ENCODE data around the gene ADAMTS4. TPM values are rescaled to one million over a fixed set of nuclear protein-coding genes. Genes with fewer than 3 reads are reported as not detected.

Gene ADAMTS4
- total and polyA plus RNA-seq, 9 of the 15 experiments (the other 6 are each of a cell fraction or from before 2014, with no cell fraction given) = 0.07 to 3.7 (median 0.41) TPM

DNA sequence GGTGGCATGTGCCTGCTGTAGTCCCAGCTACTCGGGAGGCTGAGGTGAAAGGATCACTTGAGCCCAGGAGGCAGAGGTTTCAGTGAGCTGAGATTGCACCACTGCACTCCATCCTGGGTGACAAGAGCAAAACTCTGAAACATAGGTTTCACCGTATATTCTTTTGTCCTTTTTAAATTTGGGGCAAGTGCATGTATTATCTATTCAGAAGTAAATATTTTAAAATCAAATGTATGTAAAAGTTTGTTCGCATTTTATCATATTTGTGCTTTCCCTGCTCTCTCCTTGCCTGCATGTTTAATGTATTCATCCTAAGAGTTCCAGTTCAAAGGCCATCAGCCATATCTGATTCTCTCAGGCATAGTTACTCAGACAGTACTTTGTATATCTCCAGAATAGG is 53.0 kb downstream of the ADAMTS4 start:
- Histone ChIP-seq H2AFZ (ENCODE audit: low read depth, low read length) (no peak overlapping the region), H3K27me3 (ENCODE audit: control insufficient read depth in 2 of 2, insufficient read depth in 2 of 2, low read length in 2 of 2) (no peaks in the 10 kb centered on the region), H3K4me2 (ENCODE audit: insufficient read depth, low read length) (no peak overlapping the region), H3K9ac (ENCODE audit: insufficient read depth in 1 of 2, low read depth in 2 of 2, low read length in 2 of 2) (no peak overlapping the region), H4K20me1 (replicated peaks; ENCODE audit: control insufficient read depth, insufficient read depth, low read length) (no peaks in the 10 kb centered on the region), H3K9me3 (replicated peaks; ENCODE audit: control insufficient read depth, insufficient read depth, low read depth, low read length) (no peaks in the 10 kb centered on the region), H3K4me3 (no peak overlapping the region), H3K9me1 (ENCODE audit: control insufficient read depth, insufficient read depth, low read length) (no peaks in the 10 kb centered on the region), H3K27ac (ENCODE audit: extremely low read depth, low read depth, low read length) (no peak overlapping the region), H3K79me2 (ENCODE audit: control insufficient read depth, insufficient read depth, low read length) (no peaks in the 10 kb centered on the region), H3K4me1 (replicated peaks in 1 of 2; ENCODE audit: control insufficient read depth in 2 of 2, insufficient read depth in 2 of 2, low read length in 2 of 2) (peaks cover 0 to 4% of the 10 kb centered on the region in 2 experiments; a peak in 2 of 5 replicates), H3K36me3 (ENCODE audit: control insufficient read depth, insufficient read depth, low read length) (no peaks in the 10 kb centered on the region)
- FAIRE-seq (no peak), DNase-seq (ENCODE audit: extremely low read depth in 1 of 4, low spot score in 3 of 4) (no peak), ATAC-seq (no peak)
- CTCF ChIA-PET (ENCODE audit: low intra/inter-chr PET ratio) = no interaction called here
- BruUV-seq (replicated peaks) = no TSS peak
- TF ChIP-seq PYGO2 (tag; IDR thresholded peaks at IDR 0.05) = no peak
- no peak for TF ChIP-seq DIDO1 (tag; IDR thresholded peaks at IDR 0.05; ENCODE audit: low read depth)
- TF ChIP-seq, protein P1, sequence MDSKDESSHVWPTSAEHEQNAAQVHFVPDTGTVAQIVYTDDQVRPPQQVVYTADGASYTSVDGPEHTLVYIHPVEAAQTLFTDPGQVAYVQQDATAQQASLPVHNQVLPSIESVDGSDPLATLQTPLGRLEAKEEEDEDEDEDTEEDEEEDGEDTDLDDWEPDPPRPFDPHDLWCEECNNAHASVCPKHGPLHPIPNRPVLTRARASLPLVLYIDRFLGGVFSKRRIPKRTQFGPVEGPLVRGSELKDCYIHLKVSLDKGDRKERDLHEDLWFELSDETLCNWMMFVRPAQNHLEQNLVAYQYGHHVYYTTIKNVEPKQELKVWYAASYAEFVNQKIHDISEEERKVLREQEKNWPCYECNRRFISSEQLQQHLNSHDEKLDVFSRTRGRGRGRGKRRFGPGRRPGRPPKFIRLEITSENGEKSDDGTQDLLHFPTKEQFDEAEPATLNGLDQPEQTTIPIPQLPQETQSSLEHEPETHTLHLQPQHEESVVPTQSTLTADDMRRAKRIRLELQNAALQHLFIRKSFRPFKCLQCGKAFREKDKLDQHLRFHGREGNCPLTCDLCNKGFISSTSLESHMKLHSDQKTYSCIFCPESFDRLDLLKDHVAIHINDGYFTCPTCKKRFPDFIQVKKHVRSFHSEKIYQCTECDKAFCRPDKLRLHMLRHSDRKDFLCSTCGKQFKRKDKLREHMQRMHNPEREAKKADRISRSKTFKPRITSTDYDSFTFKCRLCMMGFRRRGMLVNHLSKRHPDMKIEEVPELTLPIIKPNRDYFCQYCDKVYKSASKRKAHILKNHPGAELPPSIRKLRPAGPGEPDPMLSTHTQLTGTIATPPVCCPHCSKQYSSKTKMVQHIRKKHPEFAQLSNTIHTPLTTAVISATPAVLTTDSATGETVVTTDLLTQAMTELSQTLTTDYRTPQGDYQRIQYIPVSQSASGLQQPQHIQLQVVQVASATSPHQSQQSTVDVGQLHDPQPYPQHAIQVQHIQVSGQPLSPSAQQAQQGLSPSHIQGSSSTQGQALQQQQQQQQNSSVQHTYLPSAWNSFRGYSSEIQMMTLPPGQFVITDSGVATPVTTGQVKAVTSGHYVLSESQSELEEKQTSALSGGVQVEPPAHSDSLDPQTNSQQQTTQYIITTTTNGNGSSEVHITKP (IDR thresholded peaks at IDR 0.05; ENCODE audit: partially characterized antibody) = peak; percentile 79
- TF ChIP-seq ASH1L (IDR thresholded peaks at IDR 0.05; ENCODE audit: borderline replicate concordance, low read depth, partially characterized antibody) = no peak
- POLR2A ChIA-PET = interaction anchor here (0.6 kb wide), 2 partner anchors 14 to 194 kb away, joined by 3 read pairs; partner anchors contain the start of gene USP21
- in situ Hi-C loops (cut with MboI) = no loop called here
- WGBS (ENCODE audit: insufficient coverage, low coverage, missing lambda C conversion rate) = 21% methylated on average over 3 of the region's 3 CpGs
- intact Hi-C loops (cut with micrococcal nuclease) = no loop called here
